OCI-LY7 (cell line): Measurements from ENCODE around the gene SNX13. TPM values are rescaled to one million over a fixed set of nuclear protein-coding genes. Genes with fewer than 3 reads are reported as not detected.

Experiments
- BruUV-seq: library from RNA; stranded (reverse); fragments of 400-500 nt; replicated peaks from 2 replicates; lab custom pipeline; 2021; lab: Mats Ljungman, UMichigan
- CTCF ChIA-PET: fragments of 300-600 bp; sonication (Branson Sonifier 250); formaldehyde crosslinking; loops from one replicate; lab custom pipeline; 2022; ENCODE audit warnings: antibody characterized with exemption; ENCODE audit not compliant: unreplicated experiment; lab: Charles Lee
- POLR2A ChIA-PET: fragments of 300-600 bp; sonication (Branson Sonifier 250); formaldehyde crosslinking; loops from one replicate; lab custom pipeline; 2022; ENCODE audit warnings: antibody characterized with exemption; lab: Charles Lee
- DNase-seq: peaks from one replicate; pipeline ENCODE4 v3.0.0-alpha.2; 2015; ENCODE audit warnings: low spot score
- H2AFZ ChIP-seq: fragments of 200-600 bp; sonication (generic), shearing (Covaris generic); 2 replicates; pipeline ENCODE4 v1.6.1; 2014; ENCODE audit warnings: mild to moderate bottlenecking, antibody characterized with exemption, low read length, moderate library complexity
- H3K27ac ChIP-seq: fragments of 200-600 bp; sonication (generic); 2 replicates; pipeline ENCODE4 v1.5.1; 2014; ENCODE audit warnings: mixed run types, low read depth, mild to moderate bottlenecking, moderate library complexity, low read length, inconsistent platforms; ENCODE audit not compliant: poor library complexity, severe bottlenecking
- H3K36me3 ChIP-seq: fragments of 200-600 bp; sonication (generic); 2 replicates; pipeline ENCODE4 v1.6.1; 2014; ENCODE audit warnings: mild to moderate bottlenecking, antibody characterized with exemption, low read length, moderate library complexity, mixed read lengths; ENCODE audit not compliant: insufficient read depth
- H3K4me1 ChIP-seq: fragments of 200-600 bp; sonication (generic); 2 replicates; pipeline ENCODE4 v1.5.1; 2014; ENCODE audit warnings: mild to moderate bottlenecking, low read length; ENCODE audit not compliant: insufficient read depth, poor library complexity, severe bottlenecking
- H3K4me2 ChIP-seq: fragments of 200-600 bp; sonication (generic); 2 replicates; pipeline ENCODE4 v1.6.1; 2014; ENCODE audit warnings: mild to moderate bottlenecking, low read length
- H3K4me3 ChIP-seq: fragments of 200-600 bp; sonication (generic); 2 replicates; pipeline ENCODE4 v1.5.1; 2014; ENCODE audit warnings: mild to moderate bottlenecking, low read depth, low read length; ENCODE audit not compliant: poor library complexity, severe bottlenecking
- H3K79me2 ChIP-seq: fragments of 200-600 bp; sonication (generic); 2 replicates; pipeline ENCODE4 v1.6.1; 2016; ENCODE audit warnings: low read depth, mild to moderate bottlenecking, low read length, moderate library complexity, mixed read lengths; ENCODE audit not compliant: insufficient read depth
- H3K9me2 ChIP-seq: fragments of 200-600 bp; sonication (generic); 2 replicates; pipeline ENCODE4 v1.6.1; 2016; ENCODE audit warnings: mild to moderate bottlenecking, low read length, mixed read lengths; ENCODE audit not compliant: insufficient read depth
- H3K9me3 ChIP-seq: fragments of 200-600 bp; sonication (generic); 2 replicates; pipeline ENCODE4 v1.6.1; 2014; ENCODE audit warnings: mild to moderate bottlenecking, mixed run types, low read length, mixed read lengths
- H4K20me1 ChIP-seq: fragments of 200-600 bp; sonication (generic); 2 replicates; pipeline ENCODE4 v1.6.1; 2014; ENCODE audit warnings: mild to moderate bottlenecking, antibody characterized with exemption, low read length, moderate library complexity, mixed read lengths; ENCODE audit not compliant: insufficient read depth
- EZH2phosphoT487 ChIP-seq: fragments of 200-600 bp; sonication (generic); IDR thresholded peaks from 2 replicates; pipeline ENCODE4 v1.6.1; 2018; ENCODE audit warnings: low read depth, borderline replicate concordance, mild to moderate bottlenecking, mixed run types, antibody characterized with exemption, low read length, moderate library complexity, mixed read lengths
- intact Hi-C: fragments of 100-400 bp; cut with micrococcal nuclease; formaldehyde crosslinking; loops from one replicate; pipeline ENCODE4 v1.10.0; 2022; ENCODE audit not compliant: unreplicated experiment
- total RNA-seq, 2 experiments: library from RNA; depleted of rRNA in 1 of 2; stranded (reverse); fragments of >200 nt in 1 of 2; shearing (Covaris generic) in 1 of 2; gene quantifications; 2 replicates each; pipeline ENCODE4 v1.2.3, GENCODE V29; 2014 to 2022
- TF ChIP-seq, protein P1 (sequence below): fragments of 200-600 bp; sonication (generic); conservative IDR thresholded peaks from 2 replicates; pipeline ENCODE4 v1.5.1; 2014; ENCODE audit warnings: mild to moderate bottlenecking, antibody characterized with exemption, low read length, moderate library complexity, mixed read lengths

SNX13 gene
- total RNA-seq, 2 experiments from 2014 or later: 20.0 to 32.6 TPM

DNA sequence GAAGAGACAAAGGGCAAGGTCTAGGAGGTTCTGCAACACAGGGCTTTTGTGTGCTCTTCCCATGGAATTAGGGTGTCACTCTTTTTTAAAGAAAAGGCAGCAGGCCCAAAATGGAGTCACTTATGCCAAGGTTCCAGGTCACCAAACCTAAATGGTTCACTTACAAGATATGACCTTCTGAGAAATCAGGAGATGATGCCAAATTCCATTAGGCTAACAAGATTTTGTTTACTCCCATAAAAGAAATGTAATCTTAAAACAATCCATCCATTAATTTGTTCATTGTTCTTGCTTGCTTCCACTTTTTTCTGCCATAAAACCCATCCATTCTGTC, 158.1 kb downstream of the SNX13 start:
- no peaks in the 10 kb centered on the region for H4K20me1 ChIP-seq
- no peaks in the 10 kb centered on the region for H3K36me3 ChIP-seq
- BruUV-seq: no TSS peak
- no peak overlapping the region for H2AFZ ChIP-seq
- no peak overlapping the region for H3K27ac ChIP-seq
- CTCF ChIA-PET: no interaction called here
- TF ChIP-seq, protein P1, sequence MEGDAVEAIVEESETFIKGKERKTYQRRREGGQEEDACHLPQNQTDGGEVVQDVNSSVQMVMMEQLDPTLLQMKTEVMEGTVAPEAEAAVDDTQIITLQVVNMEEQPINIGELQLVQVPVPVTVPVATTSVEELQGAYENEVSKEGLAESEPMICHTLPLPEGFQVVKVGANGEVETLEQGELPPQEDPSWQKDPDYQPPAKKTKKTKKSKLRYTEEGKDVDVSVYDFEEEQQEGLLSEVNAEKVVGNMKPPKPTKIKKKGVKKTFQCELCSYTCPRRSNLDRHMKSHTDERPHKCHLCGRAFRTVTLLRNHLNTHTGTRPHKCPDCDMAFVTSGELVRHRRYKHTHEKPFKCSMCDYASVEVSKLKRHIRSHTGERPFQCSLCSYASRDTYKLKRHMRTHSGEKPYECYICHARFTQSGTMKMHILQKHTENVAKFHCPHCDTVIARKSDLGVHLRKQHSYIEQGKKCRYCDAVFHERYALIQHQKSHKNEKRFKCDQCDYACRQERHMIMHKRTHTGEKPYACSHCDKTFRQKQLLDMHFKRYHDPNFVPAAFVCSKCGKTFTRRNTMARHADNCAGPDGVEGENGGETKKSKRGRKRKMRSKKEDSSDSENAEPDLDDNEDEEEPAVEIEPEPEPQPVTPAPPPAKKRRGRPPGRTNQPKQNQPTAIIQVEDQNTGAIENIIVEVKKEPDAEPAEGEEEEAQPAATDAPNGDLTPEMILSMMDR: no peak
- no peak for TF ChIP-seq EZH2phosphoT487
- H3K9me2 ChIP-seq: no peaks in the 10 kb centered on the region
- no peak for DNase-seq
- POLR2A ChIA-PET: no interaction called here
- intact Hi-C loops: no loop called here
- no peak overlapping the region for H3K4me3 ChIP-seq
- H3K4me2 ChIP-seq: no peak overlapping the region
- H3K4me1 ChIP-seq: no peaks in the 10 kb centered on the region
- H3K9me3 ChIP-seq: no peaks in the 10 kb centered on the region
- H3K79me2 ChIP-seq: no peaks in the 10 kb centered on the region

DNA sequence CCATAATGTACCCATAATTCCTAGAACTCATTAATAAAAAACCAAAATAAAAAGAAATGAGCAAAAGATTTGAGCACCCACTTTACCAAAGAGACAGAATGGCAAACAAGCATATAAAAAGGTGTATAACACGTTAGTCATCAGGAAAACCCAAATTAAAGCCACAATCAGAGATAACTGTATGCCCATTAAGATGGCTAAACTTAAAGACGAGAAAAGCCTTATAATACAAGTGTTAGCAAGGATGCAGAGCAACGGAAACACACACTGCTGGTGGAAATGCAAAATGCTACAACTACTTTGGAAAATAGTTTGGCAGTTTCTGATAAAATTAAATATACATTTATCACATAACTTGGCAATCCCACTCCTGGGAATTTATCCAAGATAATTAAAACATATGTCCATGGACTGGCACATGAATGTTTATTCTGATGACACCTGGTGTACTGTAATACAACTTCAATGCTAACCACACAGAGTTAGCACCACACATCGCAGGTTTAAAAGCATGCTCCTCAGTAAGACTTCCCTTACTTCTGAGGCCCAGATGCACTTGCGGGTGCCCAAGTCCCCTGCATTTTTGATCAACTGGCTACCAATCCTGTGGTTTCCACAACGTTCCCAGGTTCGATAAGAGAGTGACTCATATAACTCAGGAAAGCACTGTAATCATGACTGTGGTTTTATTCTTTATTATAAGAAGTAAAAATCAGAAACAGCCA, 158.6 kb downstream of the SNX13 start:
- BruUV-seq: no TSS peak
- Histone ChIP-seq H4K20me1 (no peaks in the 10 kb centered on the region), H3K79me2 (no peaks in the 10 kb centered on the region), H3K9me3 (no peaks in the 10 kb centered on the region), H3K4me2 (no peak overlapping the region), H3K4me1 (no peaks in the 10 kb centered on the region), H3K4me3 (no peak overlapping the region), H3K9me2 (no peaks in the 10 kb centered on the region), H2AFZ (no peak overlapping the region), H3K27ac (no peak overlapping the region), H3K36me3 (no peaks in the 10 kb centered on the region)
- POLR2A ChIA-PET: interaction anchor here (1.3 kb wide), 1 partner anchor 714 kb away, joined by 3 read pairs; the partner anchor contains the start of gene HDAC9
- TF ChIP-seq, protein P1: no peak
- no peak for TF ChIP-seq EZH2phosphoT487
- no peak for DNase-seq
- CTCF ChIA-PET: no interaction called here
- intact Hi-C loops: no loop called here

DNA sequence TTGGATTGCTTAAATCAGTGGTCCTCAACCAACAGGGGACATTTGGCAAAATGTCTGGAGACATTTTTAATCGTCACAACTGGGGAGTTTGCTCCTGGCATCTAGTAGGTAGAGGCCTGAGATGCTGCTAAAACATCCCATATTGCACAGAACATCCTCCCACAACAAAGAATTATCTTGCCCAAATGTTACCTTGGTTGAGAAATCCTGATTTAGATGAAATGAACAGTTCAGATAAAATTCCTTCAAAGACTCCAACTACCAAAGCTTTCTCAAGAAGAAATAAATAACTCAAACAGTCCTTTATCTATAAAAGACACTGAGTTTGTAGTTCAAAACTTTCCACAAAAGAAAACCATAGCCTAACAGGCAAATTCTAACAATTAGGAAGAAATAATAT, 160.9 kb downstream of the SNX13 start:
- H3K79me2 ChIP-seq: no peaks in the 10 kb centered on the region
- no peaks in the 10 kb centered on the region for H3K9me3 ChIP-seq
- TF ChIP-seq, protein P1: no peak
- H3K4me3 ChIP-seq: no peak overlapping the region
- DNase-seq: no peak
- no peak overlapping the region for H2AFZ ChIP-seq
- POLR2A ChIA-PET: no interaction called here
- H3K4me2 ChIP-seq: no peak overlapping the region
- intact Hi-C loops: no loop called here
- CTCF ChIA-PET: no interaction called here
- no peak overlapping the region for H3K27ac ChIP-seq
- H3K9me2 ChIP-seq: no peaks in the 10 kb centered on the region
- H4K20me1 ChIP-seq: no peaks in the 10 kb centered on the region
- no peaks in the 10 kb centered on the region for H3K4me1 ChIP-seq
- no peaks in the 10 kb centered on the region for H3K36me3 ChIP-seq
- no TSS peak for BruUV-seq
